ENCODE data around the gene FAM234B.
"Not testable (repeated sequence)": the region's sequence is repeated elsewhere in the genome, so short reads cannot be mapped to it uniquely, and the experiment has no call there.

FAM234B gene

GRCh38 chr12:13075118-13075480 lies 30.9 kb downstream of the FAM234B start:
- no peak for DNase-seq (ENCODE audit: extremely low spot score)
- POLR2A ChIA-PET: no interaction called here

DNA sequence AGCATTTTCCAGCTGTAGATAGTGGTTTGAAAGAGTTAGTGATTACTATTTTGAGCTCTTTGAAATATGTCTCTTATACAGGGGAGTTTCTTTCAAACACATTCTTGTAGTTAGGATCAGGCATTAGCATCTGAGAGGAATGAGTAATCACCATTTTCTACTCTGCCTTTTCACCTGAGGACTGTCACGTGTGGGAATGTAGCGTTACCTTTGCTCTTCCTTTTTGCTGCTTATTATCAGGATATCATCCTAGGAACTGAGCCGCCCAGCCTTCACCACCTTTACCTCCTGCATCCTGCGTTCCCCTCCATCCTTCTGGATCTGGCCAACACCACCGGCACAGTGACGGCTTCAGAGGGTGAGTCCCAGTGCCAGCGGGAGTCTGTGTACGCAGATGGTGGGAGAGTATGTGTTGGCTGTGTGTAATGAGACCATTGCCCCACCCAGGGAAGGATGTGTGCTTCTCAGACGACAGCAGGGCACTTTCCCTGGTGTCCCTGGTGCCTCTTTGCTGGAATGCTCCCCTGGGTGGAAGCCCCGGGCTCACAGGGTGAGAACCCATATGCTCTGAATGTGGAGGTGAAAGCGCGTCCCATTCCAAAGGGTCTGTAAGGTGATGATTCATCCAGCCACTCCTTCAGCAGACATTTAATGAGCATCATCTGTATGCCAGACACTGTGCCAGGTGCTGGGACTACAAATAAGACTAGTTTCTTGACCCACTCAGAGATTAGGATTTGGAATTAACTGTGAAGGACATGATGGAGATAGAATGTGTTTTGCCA lies 31.8 kb downstream of the FAM234B start:
- POLR2A ChIA-PET: no interaction called here
- no peak for DNase-seq (ENCODE audit: extremely low spot score)
- CTCF ChIA-PET: interaction anchor here (0.6 to 0.7 kb wide), 2 partner anchors 106 to 220 kb away, joined by 3 to 6 read pairs; no protein-coding TSS in a partner anchor

More at GRCh38 chr12:13075118-13075480, 30.9 kb downstream of the FAM234B start:
- TF ChIP-seq FOXK2 (IDR thresholded peaks at IDR 0.05) (no peak), ARNT (IDR thresholded peaks at IDR 0.05) (no peak), SUZ12 (IDR thresholded peaks at IDR 0.05) (no peak), LEF1 (IDR thresholded peaks at IDR 0.05; ENCODE audit: borderline replicate concordance) (no peak), BHLHE40 (IDR thresholded peaks at IDR 0.05; ENCODE audit: borderline replicate concordance) (no peak), ELF4 (IDR thresholded peaks at IDR 0.05) (no peak), ZNF384 (IDR thresholded peaks at IDR 0.05) (no peak), FOXM1 (IDR thresholded peaks at IDR 0.05; ENCODE audit: borderline replicate concordance) (no peak), PKNOX1 (IDR thresholded peaks at IDR 0.05) (no peak), TARDBP (IDR thresholded peaks at IDR 0.05) (no peak), FOXA1 (IDR thresholded peaks at IDR 0.05) (no peak), NFRKB (IDR thresholded peaks at IDR 0.05) (no peak), SP1 (IDR thresholded peaks at IDR 0.05) (no peak)
- CTCF ChIA-PET: interaction anchor here (0.6 to 0.7 kb wide), 2 partner anchors 105 to 221 kb away, joined by 3 to 6 read pairs; no protein-coding TSS in a partner anchor

GRCh38 chr12:13079440-13079906 lies 35.3 kb downstream of the FAM234B start:
- CTCF ChIA-PET: interaction anchor here (0.7 to 1.2 kb wide), 2 partner anchors 14 to 36 kb away, joined by 3 to 4 read pairs; partner anchors contain the start of gene FAM234B
- TF ChIP-seq ARNT (IDR thresholded peaks at IDR 0.05) (no peak), LEF1 (IDR thresholded peaks at IDR 0.05; ENCODE audit: borderline replicate concordance) (no peak), ZNF384 (IDR thresholded peaks at IDR 0.05) (no peak), FOXA1 (IDR thresholded peaks at IDR 0.05) (no peak), FOXM1 (IDR thresholded peaks at IDR 0.05; ENCODE audit: borderline replicate concordance) (no peak), L3MBTL2 (conservative IDR thresholded peaks at IDR 0.05) (no peak), SUZ12 (IDR thresholded peaks at IDR 0.05) (no peak), PKNOX1 (IDR thresholded peaks at IDR 0.05) (no peak), TARDBP (IDR thresholded peaks at IDR 0.05) (no peak), HDGF (IDR thresholded peaks at IDR 0.05; ENCODE audit: borderline replicate concordance) (no peak), ELF4 (IDR thresholded peaks at IDR 0.05) (no peak), CTBP1 (IDR thresholded peaks at IDR 0.05; ENCODE audit: borderline replicate concordance) (no peak), FOXK2 (IDR thresholded peaks at IDR 0.05) (no peak), SP1 (IDR thresholded peaks at IDR 0.05) (no peak), NFRKB (IDR thresholded peaks at IDR 0.05) (no peak), BHLHE40 (IDR thresholded peaks at IDR 0.05; ENCODE audit: borderline replicate concordance) (no peak)
- no peak for DNase-seq (ENCODE audit: extremely low spot score)
- POLR2A ChIA-PET: no interaction called here

More for the DNA sequence above, 31.8 kb downstream of the FAM234B start:
- TF ChIP-seq FOXM1 (IDR thresholded peaks at IDR 0.05; ENCODE audit: borderline replicate concordance): no peak
- TF ChIP-seq ARNT (IDR thresholded peaks at IDR 0.05): no peak
- no peak for TF ChIP-seq ELF4 (IDR thresholded peaks at IDR 0.05)
- no peak for TF ChIP-seq FOXK2 (IDR thresholded peaks at IDR 0.05)
- TF ChIP-seq PKNOX1 (IDR thresholded peaks at IDR 0.05): no peak
- no peak for TF ChIP-seq SUZ12 (IDR thresholded peaks at IDR 0.05)
- no peak for TF ChIP-seq TARDBP (IDR thresholded peaks at IDR 0.05)

GRCh38 chr12:13080266-13080665 lies 36.1 kb downstream of the FAM234B start:
- TF ChIP-seq HDGF (IDR thresholded peaks at IDR 0.05; ENCODE audit: borderline replicate concordance) (no peak), TARDBP (IDR thresholded peaks at IDR 0.05) (no peak), SUZ12 (IDR thresholded peaks at IDR 0.05) (no peak), ARNT (IDR thresholded peaks at IDR 0.05) (no peak), CTBP1 (IDR thresholded peaks at IDR 0.05; ENCODE audit: borderline replicate concordance) (no peak), SP1 (IDR thresholded peaks at IDR 0.05) (no peak), ELF4 (IDR thresholded peaks at IDR 0.05) (no peak), FOXM1 (IDR thresholded peaks at IDR 0.05; ENCODE audit: borderline replicate concordance) (no peak), ZNF384 (IDR thresholded peaks at IDR 0.05) (no peak), BHLHE40 (IDR thresholded peaks at IDR 0.05; ENCODE audit: borderline replicate concordance) (no peak), L3MBTL2 (conservative IDR thresholded peaks at IDR 0.05) (no peak), LEF1 (IDR thresholded peaks at IDR 0.05; ENCODE audit: borderline replicate concordance) (no peak), PKNOX1 (IDR thresholded peaks at IDR 0.05) (no peak), NFRKB (IDR thresholded peaks at IDR 0.05) (no peak), FOXA1 (IDR thresholded peaks at IDR 0.05) (no peak), FOXK2 (IDR thresholded peaks at IDR 0.05) (no peak)
- no peak for DNase-seq (ENCODE audit: extremely low spot score)
- ChIA-PET CTCF (interaction anchor here (0.7 to 1.2 kb wide), 2 partner anchors 13 to 37 kb away, joined by 3 to 4 read pairs; partner anchors contain the start of gene FAM234B), POLR2A (no interaction called here)

DNA sequence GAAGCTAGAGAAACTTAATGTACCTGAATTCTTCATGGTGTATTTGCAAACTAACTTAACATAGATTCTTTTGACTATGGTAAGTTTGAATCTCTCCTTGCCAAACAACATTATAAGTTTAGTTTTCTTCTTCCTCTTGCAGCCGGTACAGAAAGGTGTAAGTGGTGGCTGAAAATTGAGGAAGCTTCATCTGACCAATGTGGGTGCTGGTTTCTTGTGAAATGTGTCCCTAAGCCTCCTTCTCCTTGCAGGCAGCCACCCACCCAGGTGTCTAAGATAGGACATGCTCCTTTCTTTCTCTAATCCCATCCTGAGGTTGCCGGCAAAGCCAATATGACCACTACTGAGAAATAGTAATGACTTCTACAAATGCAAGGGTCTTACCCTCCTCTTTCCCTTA lies 38.7 kb downstream of the FAM234B start:
- CTCF ChIA-PET: no interaction called here
- no peak for TF ChIP-seq L3MBTL2 (conservative IDR thresholded peaks at IDR 0.05)
- TF ChIP-seq NFRKB (IDR thresholded peaks at IDR 0.05): no peak
- DNase-seq (ENCODE audit: extremely low spot score): no peak
- POLR2A ChIA-PET: no interaction called here

GRCh38 chr12:13083638-13084037 lies 39.5 kb downstream of the FAM234B start:
- CTCF ChIA-PET; POLR2A ChIA-PET; DNase-seq (ENCODE audit: extremely low spot score): not testable (repeated sequence)

All from HEK293T (cell line).